Mucosa of descending colon (tissue), 3 donors: ENCODE results near the gene SORCS2. TPM values are rescaled to one million over a fixed set of nuclear protein-coding genes. Genes with fewer than 3 reads are reported as not detected.
A peak's percentile ranks its signal among the peaks of the same experiment; 100 is the strongest.

Source experiments
- ATAC-seq: fragments of 200-7000 bp; cut with Tn5 transposase; one replicate; pipeline ENCODE4 v1.9.1; 2020; ENCODE audit warnings: mild to moderate bottlenecking, moderate library complexity
- DNase-seq, 3 donors: peaks; one replicate each; pipeline ENCODE4 v3.0.0-alpha.2; 2020
- H3K36me3 ChIP-seq: fragments of 200-600 bp; one replicate; pipeline ENCODE4 v1.8.0; 2021; ENCODE audit warnings: low read depth, mild to moderate bottlenecking
- H3K4me1 ChIP-seq: fragments of 200-600 bp; one replicate; pipeline ENCODE4 v1.8.0; 2021; ENCODE audit warnings: low read depth, mild to moderate bottlenecking
- H3K4me3 ChIP-seq: fragments of 200-600 bp; one replicate; pipeline ENCODE4 v1.8.0; 2021; ENCODE audit warnings: mild to moderate bottlenecking
- H3K9me3 ChIP-seq: fragments of 200-600 bp; one replicate; pipeline ENCODE4 v1.8.0; 2021; ENCODE audit warnings: mild to moderate bottlenecking
- intact Hi-C, 2 donors: fragments of 100-400 bp; cut with DNase I in 1 of 2; cut with micrococcal nuclease in 1 of 2; formaldehyde crosslinking; loops; one replicate each; pipeline versions ENCODE4 v1.11.0 to v1.11.1; 2022; cut with DNase I, micrococcal nuclease
- total RNA-seq, 3 donors: library from RNA; stranded (reverse); fragmentation: NEBNext Ultra II Directional in 2 of 3; extraction: Animal tissue kit (Norgen Biotek cat#: 25700) in 2 of 3; gene quantifications; one replicate each; pipeline versions ENCODE4 v1.2.1 to v1.2.4, GENCODE V29; 2021 to 2023
- TF ChIP-seq, protein P1 (sequence below): fragments of 200-600 bp; IDR thresholded peaks from one replicate; pipeline ENCODE4 v1.8.0; 2022; ENCODE audit warnings: antibody characterized with exemption, mild to moderate bottlenecking
- donor health status: DM: no; HTN: no; CAD: no; lungs with moderate emphysema.
- donor health status: DM: no; HTN: no; CAD: no.
- donor health status: DM: no; HTN: yes; CAD: no.

SORCS2 gene
- total RNA-seq, 3 donors from 2014 or later, result 0.20 to 3.1 (median 1.5) TPM

DNA sequence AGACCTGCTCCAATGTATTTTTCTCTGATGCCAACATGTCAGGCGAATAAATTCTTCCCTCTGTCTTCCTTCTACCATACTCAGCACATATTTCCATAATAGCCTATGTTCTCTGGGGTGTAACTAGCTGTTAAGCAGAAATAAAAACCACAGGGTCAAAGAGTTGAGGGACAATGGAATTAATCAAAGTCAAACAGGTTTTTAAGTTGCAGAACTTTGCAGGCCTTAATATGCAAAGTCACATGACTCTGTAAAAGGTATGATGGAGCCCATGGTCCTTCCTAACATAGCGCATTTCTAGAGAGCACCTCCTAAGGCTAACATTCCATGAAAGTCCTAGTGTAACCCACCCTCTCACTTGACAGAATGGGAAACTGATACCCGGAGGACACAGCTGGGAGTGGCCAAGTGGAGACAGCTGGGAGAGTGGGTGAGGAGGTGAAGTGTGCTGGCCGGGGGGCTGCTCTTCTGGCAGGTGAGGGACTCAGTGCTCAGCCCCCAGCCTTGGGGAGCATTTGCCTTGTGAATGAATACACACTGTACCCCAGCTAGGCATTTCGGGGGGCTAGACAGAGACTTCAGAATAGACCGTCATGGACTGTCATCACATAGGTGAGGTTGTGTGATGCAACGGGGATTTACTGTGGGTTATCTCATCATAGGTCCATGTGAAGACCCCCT, 8.4 kb upstream of the SORCS2 start:
- ATAC-seq (no peak), DNase-seq (peak in 1 of 3 donors; percentile 31)
- H3K4me3 ChIP-seq, result no peak overlapping the region
- TF ChIP-seq, protein P1, sequence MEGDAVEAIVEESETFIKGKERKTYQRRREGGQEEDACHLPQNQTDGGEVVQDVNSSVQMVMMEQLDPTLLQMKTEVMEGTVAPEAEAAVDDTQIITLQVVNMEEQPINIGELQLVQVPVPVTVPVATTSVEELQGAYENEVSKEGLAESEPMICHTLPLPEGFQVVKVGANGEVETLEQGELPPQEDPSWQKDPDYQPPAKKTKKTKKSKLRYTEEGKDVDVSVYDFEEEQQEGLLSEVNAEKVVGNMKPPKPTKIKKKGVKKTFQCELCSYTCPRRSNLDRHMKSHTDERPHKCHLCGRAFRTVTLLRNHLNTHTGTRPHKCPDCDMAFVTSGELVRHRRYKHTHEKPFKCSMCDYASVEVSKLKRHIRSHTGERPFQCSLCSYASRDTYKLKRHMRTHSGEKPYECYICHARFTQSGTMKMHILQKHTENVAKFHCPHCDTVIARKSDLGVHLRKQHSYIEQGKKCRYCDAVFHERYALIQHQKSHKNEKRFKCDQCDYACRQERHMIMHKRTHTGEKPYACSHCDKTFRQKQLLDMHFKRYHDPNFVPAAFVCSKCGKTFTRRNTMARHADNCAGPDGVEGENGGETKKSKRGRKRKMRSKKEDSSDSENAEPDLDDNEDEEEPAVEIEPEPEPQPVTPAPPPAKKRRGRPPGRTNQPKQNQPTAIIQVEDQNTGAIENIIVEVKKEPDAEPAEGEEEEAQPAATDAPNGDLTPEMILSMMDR, result no peak
- H3K36me3 ChIP-seq, result no peaks in the 10 kb centered on the region
- no peaks in the 10 kb centered on the region for H3K4me1 ChIP-seq
- H3K9me3 ChIP-seq, result peaks cover 5% of the 10 kb centered on the region
- intact Hi-C loops, result no loop called here

DNA sequence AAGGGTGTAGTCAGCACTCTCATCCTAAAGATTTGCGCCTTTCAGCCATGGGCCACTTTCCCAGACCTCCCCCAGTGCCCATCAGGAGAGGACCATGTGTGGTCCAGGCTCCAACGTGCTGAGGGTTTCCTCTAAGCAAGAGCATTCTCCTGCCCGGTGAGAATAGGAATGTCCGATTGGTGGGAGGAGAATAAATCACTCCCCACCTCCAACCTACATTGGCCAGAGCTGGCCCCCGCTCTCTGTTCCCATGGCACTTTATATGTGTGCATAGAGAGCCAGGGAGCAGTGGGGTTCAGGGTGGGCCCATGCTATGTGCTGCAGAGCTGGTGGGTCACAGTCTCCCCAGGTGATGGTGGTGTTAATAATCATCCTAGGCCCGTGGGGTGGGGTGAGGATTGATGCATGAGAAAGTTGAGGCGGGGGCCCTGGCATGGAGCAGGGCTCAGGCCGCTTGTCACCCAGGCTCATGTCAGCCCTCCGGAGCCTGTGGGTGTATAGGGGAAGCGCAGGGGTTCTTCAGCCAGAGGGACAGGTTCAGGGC, 6.8 kb upstream of the SORCS2 start:
- no peaks in the 10 kb centered on the region for H3K36me3 ChIP-seq
- H3K9me3 ChIP-seq, result no peaks in the 10 kb centered on the region
- DNase-seq, result peak in 1 of 3 donors; percentile 13
- H3K4me1 ChIP-seq, result no peaks in the 10 kb centered on the region
- H3K4me3 ChIP-seq, result no peak overlapping the region
- TF ChIP-seq, protein P1, result no peak
- intact Hi-C loops, result no loop called here
- no peak for ATAC-seq

DNA sequence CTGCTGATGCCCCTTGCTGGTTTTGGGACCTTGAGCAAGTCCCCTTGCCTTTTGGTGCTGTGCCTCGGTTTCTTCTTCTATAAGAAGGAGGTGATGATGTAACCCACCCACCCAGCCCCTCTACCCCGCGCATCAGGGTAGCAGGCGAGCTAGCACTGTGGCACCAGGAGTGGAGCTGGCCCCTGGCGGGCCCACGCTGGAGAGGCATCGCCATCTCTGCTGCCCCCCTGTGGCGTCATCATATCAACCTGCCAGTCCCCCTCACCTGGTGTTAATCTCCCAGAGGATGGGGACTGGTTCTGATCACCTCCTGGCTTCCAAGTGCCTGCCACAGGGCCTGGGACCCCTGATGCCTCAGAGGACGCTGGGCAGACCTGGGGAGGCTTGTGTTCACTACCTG, 6.3 kb upstream of the SORCS2 start:
- H3K4me1 ChIP-seq, result no peaks in the 10 kb centered on the region
- no peaks in the 10 kb centered on the region for H3K9me3 ChIP-seq
- no peaks in the 10 kb centered on the region for H3K36me3 ChIP-seq
- ATAC-seq, result peak; percentile 36
- H3K4me3 ChIP-seq, result no peak overlapping the region
- TF ChIP-seq, protein P1, result no peak
- DNase-seq, result peak in 2 of 3 donors; percentile 36 to 40
- intact Hi-C loops, result no loop called here

DNA sequence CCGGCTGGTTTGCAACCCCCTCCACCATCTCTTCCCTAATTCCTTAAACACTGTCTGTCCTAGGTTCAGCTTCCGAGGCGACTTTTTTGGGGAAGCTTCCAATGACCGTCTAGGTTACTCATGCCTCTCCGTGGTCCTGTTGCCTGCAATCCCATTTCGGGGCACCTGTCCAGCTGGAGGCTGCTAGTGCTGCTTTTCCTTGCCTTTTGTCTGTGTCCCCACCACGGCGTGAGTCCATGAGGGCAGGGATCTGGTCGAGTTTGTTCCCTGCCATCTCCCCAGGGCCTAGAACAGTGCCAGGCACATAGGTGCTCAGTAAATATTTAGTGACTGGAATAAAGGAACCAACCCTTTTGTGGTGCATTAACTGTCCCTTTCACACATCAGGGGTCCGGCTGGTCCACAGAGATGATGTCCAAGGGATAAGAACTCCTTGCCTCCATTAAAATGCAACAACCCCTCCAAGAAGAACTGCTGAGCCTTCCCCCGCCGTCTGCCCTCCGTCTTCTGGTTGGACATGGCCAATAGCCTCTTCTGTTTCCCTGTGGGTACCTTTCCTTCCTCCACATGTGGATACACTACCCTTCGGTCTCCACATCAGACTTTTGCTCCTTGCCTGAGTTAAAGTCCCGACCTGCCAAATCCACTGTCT, 5.7 kb upstream of the SORCS2 start:
- Histone ChIP-seq H3K4me3 (no peak overlapping the region), H3K36me3 (no peaks in the 10 kb centered on the region), H3K9me3 (no peaks in the 10 kb centered on the region), H3K4me1 (no peaks in the 10 kb centered on the region)
- DNase-seq, result peak in 1 of 3 donors; percentile 8
- TF ChIP-seq, protein P1, result no peak
- intact Hi-C loops, result no loop called here
- ATAC-seq, result no peak

DNA sequence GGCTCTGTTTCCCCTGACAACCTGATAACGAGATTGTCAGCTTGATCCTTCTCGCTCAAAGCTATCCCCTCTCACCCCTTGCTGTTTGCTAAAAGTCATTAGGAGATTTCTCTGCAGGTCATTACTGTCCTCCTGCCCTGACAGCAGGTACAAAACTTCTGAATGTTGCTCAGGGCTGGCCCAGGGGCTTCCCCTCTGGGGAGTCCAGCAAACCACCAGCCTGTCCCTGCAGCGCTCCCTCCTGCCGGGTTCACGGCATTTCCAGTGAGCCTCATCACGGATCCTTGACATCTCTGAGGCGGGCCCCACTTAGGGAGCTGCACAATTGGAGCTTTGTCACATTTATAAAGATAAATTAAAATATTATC, 5.2 kb upstream of the SORCS2 start:
- DNase-seq (peak in 1 of 3 donors; percentile 13), ATAC-seq (no peak)
- intact Hi-C loops, result no loop called here
- Histone ChIP-seq H3K36me3 (no peaks in the 10 kb centered on the region), H3K4me3 (no peak overlapping the region), H3K9me3 (no peaks in the 10 kb centered on the region), H3K4me1 (no peaks in the 10 kb centered on the region)
- TF ChIP-seq, protein P1, result no peak
